GM18951 (cell line): ENCODE measurements around the gene HGF.

Experiments used
- POLR2A ChIP-seq: IDR thresholded peaks from 4 replicates; pipeline ENCODE4 v1.6.1; 2011; ENCODE audit warnings: mild to moderate bottlenecking; ENCODE audit not compliant: insufficient read length, insufficient read depth; ENCODE audit errors: extremely low read depth
- in situ Hi-C: fragments of 300-500 bp; cut with MboI; formaldehyde crosslinking; loops from one replicate; pipeline ENCODE4 v1.12.0; 2022; ENCODE audit warnings: low sequenced_read_pairs, mixed read lengths, inconsistent platforms; ENCODE audit not compliant: unreplicated experiment

HGF gene

GRCh38 chr7:81761821-81762220 lies 8.0 kb downstream of the HGF start:
- in situ Hi-C loops, result no loop called here
- TF ChIP-seq POLR2A, result no peak

DNA sequence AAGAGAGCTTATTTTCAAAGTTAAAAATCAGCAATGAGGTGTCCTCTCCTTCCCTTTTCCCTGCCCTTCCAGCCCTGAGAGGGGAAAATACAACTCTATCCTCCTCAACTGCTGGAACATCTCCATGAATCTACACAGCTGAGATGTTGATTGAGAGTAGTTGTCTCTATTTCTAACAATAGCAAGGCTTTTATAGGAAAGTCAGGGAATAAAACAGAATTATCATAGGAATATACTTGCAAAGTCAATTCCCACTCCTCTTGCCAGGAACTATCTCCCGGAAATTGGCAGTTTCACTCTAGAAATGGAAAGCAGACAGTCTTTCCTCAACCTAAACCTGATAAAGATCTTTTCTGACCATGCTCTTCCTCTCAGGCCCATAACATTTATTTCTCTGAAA lies 8.8 kb downstream of the HGF start:
- no peak for TF ChIP-seq POLR2A
- in situ Hi-C loops, result no loop called here

- in situ Hi-C loops, result no loop called here
These were observed 14.7 kb downstream of the HGF start for GRCh38 chr7:81754918-81755696.

GRCh38 chr7:81753392-81753791 lies 16.5 kb downstream of the HGF start:
- in situ Hi-C loops, result no loop called here
- TF ChIP-seq POLR2A, result no peak

More at GRCh38 chr7:81754918-81755696, 14.7 kb downstream of the HGF start:
- no peak for TF ChIP-seq POLR2A

DNA sequence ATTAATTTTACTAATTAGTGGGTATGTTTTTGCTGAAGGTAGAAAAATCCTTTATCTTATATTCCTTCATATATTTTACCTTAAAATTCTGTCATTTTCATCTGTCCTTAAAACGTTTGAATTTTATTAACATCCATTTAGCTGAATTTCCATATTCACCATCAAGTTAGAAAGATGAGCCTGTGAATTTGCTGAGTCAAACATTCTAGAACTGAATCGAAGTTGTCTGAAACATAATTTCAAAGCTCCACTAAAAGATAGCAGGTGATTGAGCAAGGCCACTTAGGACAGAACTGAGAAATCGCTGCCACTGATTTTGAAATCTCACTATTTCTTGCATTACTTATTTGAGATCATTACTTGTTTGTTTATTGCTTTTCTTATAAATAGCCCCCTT lies 17.5 kb downstream of the HGF start:
- in situ Hi-C loops, result no loop called here
- no peak for TF ChIP-seq POLR2A

DNA sequence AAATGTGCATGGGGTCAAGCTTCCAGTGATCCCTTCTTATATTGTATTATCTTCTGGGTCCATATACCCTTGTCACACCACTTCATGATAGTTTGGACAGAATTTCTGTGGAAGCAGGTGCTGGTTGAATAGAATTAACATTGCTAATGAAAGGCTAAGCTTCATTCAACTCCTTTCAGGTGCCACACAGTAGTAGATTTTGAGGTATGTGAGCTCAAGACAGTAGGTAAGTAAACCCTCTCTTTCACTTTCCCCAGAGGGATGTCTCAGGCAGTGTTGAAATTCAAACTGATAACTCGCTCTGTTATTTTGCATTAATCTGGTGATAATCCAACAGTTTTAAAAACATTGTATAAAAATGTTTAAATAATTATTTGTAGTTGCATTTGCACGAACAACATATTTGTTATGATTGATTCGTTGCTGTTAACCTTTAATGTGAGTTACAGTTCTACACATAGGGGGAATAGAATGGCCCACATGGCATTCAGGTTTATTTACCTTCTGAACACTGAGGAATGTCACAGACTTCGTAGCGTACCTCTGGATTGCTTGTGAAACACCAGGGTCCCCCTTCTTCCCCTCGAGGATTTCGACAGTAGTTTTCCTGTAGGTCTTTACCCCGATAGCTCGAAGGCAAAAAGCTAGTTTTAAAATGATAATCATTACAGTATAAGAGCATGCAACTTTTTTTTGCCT lies 18.1 kb downstream of the HGF start:
- in situ Hi-C loops, result no loop called here
- no peak for TF ChIP-seq POLR2A

- in situ Hi-C loops, result no loop called here
- TF ChIP-seq POLR2A, result no peak
These were observed 24.2 kb downstream of the HGF start for GRCh38 chr7:81745637-81746036.

- TF ChIP-seq POLR2A, result no peak
- in situ Hi-C loops, result no loop called here
These were observed 25.5 kb downstream of the HGF start for GRCh38 chr7:81744389-81744788.

DNA sequence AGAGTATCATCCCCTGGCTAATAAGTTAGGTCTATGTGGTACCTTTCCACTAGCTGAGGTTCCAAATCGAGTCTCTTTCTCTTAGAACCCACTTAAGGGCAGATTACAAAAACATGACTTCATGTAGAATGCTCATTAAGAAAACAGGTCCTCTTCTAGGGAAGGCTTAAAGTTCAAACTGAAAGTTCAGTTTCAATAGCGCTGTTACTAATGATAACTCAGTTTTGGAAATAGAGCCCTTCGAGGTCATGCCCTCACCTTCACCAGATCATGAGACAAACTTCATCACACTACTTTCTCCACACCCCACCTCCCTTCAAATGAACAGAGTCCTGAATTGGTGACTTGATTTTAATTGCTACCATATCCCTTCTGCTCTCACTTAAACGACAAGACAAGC lies 26.2 kb downstream of the HGF start:
- in situ Hi-C loops, result no loop called here
- no peak for TF ChIP-seq POLR2A

- in situ Hi-C loops, result no loop called here
- TF ChIP-seq POLR2A, result no peak
These were observed 26.6 kb downstream of the HGF start for GRCh38 chr7:81743201-81743600.

- no peak for TF ChIP-seq POLR2A
- in situ Hi-C loops, result no loop called here
These were observed 29.4 kb downstream of the HGF start for GRCh38 chr7:81740403-81740802.

GRCh38 chr7:81736091-81736490 lies 33.8 kb downstream of the HGF start:
- in situ Hi-C loops, result no loop called here
- no peak for TF ChIP-seq POLR2A

- in situ Hi-C loops, result no loop called here
- no peak for TF ChIP-seq POLR2A
These were observed 44.1 kb downstream of the HGF start for GRCh38 chr7:81725812-81726127.
